HFFc6 (cell line): ENCODE results near the gene HAUS6. TPM values are rescaled to one million over a fixed set of nuclear protein-coding genes. Genes with fewer than 3 reads are reported as not detected.
A peak's percentile ranks its signal among the peaks of the same experiment; 100 is the strongest.

Experiments used
- DNase-seq: peaks from one replicate; pipeline ENCODE4 v3.0.0-alpha.2; 2018
- H3K27ac Mint-ChIP-seq: 2 replicates; pipeline ENCODE4 v1.8.0; 2020; ENCODE audit warnings: mild to moderate bottlenecking, mixed read lengths
- H3K27me3 Mint-ChIP-seq: 2 replicates; pipeline ENCODE4 v1.8.0; 2021; ENCODE audit warnings: mild to moderate bottlenecking, moderate library complexity, mixed read lengths; ENCODE audit not compliant: insufficient read depth
- H3K36me3 Mint-ChIP-seq: 2 replicates; pipeline ENCODE4 v1.8.0; 2021; ENCODE audit warnings: low read depth, mixed read lengths
- H3K4me1 Mint-ChIP-seq: 2 replicates; pipeline ENCODE4 v1.8.0; 2020; ENCODE audit warnings: low read depth, mixed read lengths
- H3K4me3 Mint-ChIP-seq: 2 replicates; pipeline ENCODE4 v1.8.0; 2020; ENCODE audit warnings: mild to moderate bottlenecking, moderate library complexity, mixed read lengths
- H3K9me3 Mint-ChIP-seq: 2 replicates; pipeline ENCODE4 v1.8.0; 2020; ENCODE audit warnings: mild to moderate bottlenecking, mixed read lengths
- CTCF ChIP-seq: fragments of 200-600 bp; sonication (generic); IDR thresholded peaks from 2 replicates; pipeline ENCODE4 v1.5.0; 2021; ENCODE audit warnings: antibody characterized with exemption, mild to moderate bottlenecking
- total RNA-seq, 6 experiments: library from RNA; stranded (reverse); fragmentation: NEBNext Ultra II Directional; extraction: Animal tissue kit (Norgen Biotek cat#: 25700); gene quantifications; 2 replicates in 1 of 6; 3 replicates in 5 of 6; pipeline ENCODE4 v1.2.3, GENCODE V29; 2021

Gene HAUS6
- total RNA-seq, 6 experiments from 2014 or later = 9.2 to 15.4 (median 14.0) TPM

- Mint-ChIP-seq H3K36me3 (no peaks in the 10 kb centered on the region), H3K4me1 (peaks cover 40% of the 10 kb centered on the region), H3K27ac (no peak overlapping the region), H3K27me3 (no peaks in the 10 kb centered on the region), H3K9me3 (no peaks in the 10 kb centered on the region), H3K4me3 (no peak overlapping the region)
- no peak for DNase-seq
- no peak for TF ChIP-seq CTCF
Measured at GRCh38 chr9:19136129-19136528, 33.4 kb upstream of the HAUS6 start.

DNA sequence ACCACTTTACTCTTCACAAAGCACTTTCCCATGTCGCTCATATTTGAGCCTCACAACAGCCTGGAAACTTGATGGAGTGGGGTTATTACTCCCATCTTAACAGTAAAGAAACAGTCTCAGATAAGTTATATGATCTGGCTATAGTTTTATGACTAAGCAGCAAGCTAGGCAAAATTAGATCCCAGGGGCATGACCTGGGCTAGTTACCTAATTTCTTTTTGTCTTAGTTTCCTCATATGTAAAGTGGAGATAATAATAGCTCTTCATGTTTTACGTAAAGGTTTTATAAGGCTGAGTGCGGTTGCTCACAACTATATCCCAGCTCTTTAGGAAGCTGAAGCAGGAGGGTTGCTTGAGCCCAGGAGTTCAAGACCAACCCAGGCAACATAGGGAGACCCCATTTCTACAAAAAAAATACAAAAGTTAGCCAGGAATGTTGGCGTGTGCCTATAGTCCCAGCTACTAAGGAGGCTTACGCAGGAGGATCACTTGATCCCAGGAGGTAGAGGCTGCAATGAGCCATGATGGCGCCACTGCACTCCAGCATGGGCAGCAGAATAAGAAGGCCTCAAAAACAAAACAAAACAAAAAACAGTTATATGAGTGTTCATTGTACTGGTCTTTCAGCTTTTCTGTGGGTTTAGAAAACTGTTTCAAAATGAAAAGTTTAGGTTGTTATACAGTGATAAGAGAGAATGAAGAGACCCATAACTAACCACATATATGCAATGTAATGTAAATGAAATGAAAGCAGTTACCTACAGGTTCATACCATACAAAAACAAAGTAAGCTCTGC is 31.0 kb upstream of the HAUS6 start:
- H3K27ac Mint-ChIP-seq = peak overlapping the region; percentile 20; the same call in 1 of the 2 replicates

GRCh38 chr9:19130436-19130835 is 27.7 kb upstream of the HAUS6 start:
- no peak for TF ChIP-seq CTCF
- Mint-ChIP-seq H3K27me3 (no peaks in the 10 kb centered on the region; the same call in 1 of the 2 replicates), H3K4me1 (peaks cover 71% of the 10 kb centered on the region), H3K36me3 (peaks cover 12% of the 10 kb centered on the region), H3K27ac (peak overlapping the region; percentile 93), H3K9me3 (no peaks in the 10 kb centered on the region), H3K4me3 (peak overlapping the region; percentile 92)
- DNase-seq = no peak

More for the DNA sequence above, 31.0 kb upstream of the HAUS6 start:
- H3K4me1 Mint-ChIP-seq = peaks cover 64% of the 10 kb centered on the region
- H3K36me3 Mint-ChIP-seq = no peaks in the 10 kb centered on the region
- H3K27me3 Mint-ChIP-seq = no peaks in the 10 kb centered on the region
- no peak for DNase-seq
- H3K9me3 Mint-ChIP-seq = no peaks in the 10 kb centered on the region
- no peak overlapping the region for H3K4me3 Mint-ChIP-seq
- TF ChIP-seq CTCF = no peak

DNA sequence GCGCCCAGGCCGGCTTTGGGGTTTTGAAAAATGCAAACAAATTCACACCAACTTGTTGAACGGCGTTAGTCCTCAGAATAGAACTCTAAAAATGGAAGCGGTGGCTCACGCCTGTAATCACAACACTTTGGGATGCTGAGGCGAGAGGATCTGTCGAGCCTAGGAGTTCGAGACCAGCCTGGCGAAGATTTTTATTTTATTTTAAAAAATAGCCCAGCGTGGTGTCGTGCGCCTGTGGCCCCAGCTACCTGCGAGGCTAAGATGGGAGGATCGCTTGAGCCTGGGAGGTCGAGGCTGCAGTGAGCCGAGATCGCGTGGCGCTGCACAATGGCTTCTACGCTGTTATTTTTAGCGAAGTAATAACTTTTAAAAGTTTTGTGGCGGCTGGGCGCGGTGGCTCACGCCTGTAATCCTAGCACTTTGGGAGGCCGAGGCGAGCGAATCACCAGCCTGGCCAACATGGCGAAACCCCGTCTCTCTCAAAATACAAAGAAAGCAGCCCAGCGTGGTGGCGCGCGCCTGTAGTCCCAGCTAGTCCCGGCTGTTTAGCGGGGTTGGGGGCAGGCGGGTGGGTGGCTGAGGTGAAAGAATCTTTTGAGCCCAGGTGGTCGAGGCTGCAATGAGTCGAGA is 25.3 kb upstream of the HAUS6 start:
- peak overlapping the region; percentile 93 for H3K27ac Mint-ChIP-seq
- no peak for TF ChIP-seq CTCF
- peak; percentile 32 for DNase-seq
- peaks cover 77% of the 10 kb centered on the region for H3K4me1 Mint-ChIP-seq
- peak overlapping the region; percentile 92 for H3K4me3 Mint-ChIP-seq
- H3K27me3 Mint-ChIP-seq = no peaks in the 10 kb centered on the region; the same call in 1 of the 2 replicates
- no peaks in the 10 kb centered on the region for H3K9me3 Mint-ChIP-seq
- H3K36me3 Mint-ChIP-seq = peaks cover 30% of the 10 kb centered on the region

GRCh38 chr9:19124430-19124793 is 21.7 kb upstream of the HAUS6 start:
- Mint-ChIP-seq H3K4me3 (peak overlapping the region; percentile 92), H3K9me3 (no peaks in the 10 kb centered on the region), H3K4me1 (peaks cover 71% of the 10 kb centered on the region), H3K27me3 (no peaks in the 10 kb centered on the region; the same call in 1 of the 2 replicates), H3K36me3 (peaks cover 58% of the 10 kb centered on the region), H3K27ac (peak overlapping the region; percentile 13; the same call in 1 of the 2 replicates)
- no peak for DNase-seq
- TF ChIP-seq CTCF = no peak
